Upper lobe of left lung (tissue), 6 donors: ENCODE results near the gene GLUD1. TPM values are rescaled to one million over a fixed set of nuclear protein-coding genes. Genes with fewer than 3 reads are reported as not detected.
"Not testable (repeated sequence)": the region's sequence is repeated elsewhere in the genome, so short reads cannot be mapped to it uniquely, and the experiment has no call there.

Source experiments
- ATAC-seq, 2 donors: fragments of 200-7000 bp; cut with Tn5 transposase; one replicate each; pipeline ENCODE4 v1.9.1; 2022; ENCODE audit warnings: mild to moderate bottlenecking in 2 of 2, moderate library complexity in 2 of 2; ENCODE audit not compliant: low FRiP score in 2 of 2
- DNase-seq, 2 donors: peaks; one replicate each; pipeline ENCODE4 v3.0.0-alpha.2; 2019 to 2020
- H3K27ac ChIP-seq, 4 donors: fragments of 200-600 bp; sonication (generic); one replicate each; pipeline ENCODE4 v1.5.1; 2016 to 2019
- H3K27me3 ChIP-seq, 4 donors: fragments of 200-600 bp; sonication (generic); one replicate each; pipeline ENCODE4 v1.5.1; 2017 to 2019
- H3K36me3 ChIP-seq, 4 donors: fragments of 200-600 bp; sonication (generic); one replicate each; pipeline ENCODE4 v1.5.1; 2016 to 2019
- H3K4me1 ChIP-seq, 4 donors: fragments of 200-600 bp; sonication (generic); one replicate each; pipeline ENCODE4 v1.5.1; 2018 to 2019
- H3K4me3 ChIP-seq, 4 donors: fragments of 200-600 bp; sonication (generic); one replicate each; pipeline ENCODE4 v1.5.1; 2017 to 2019; ENCODE audit warnings: mild to moderate bottlenecking in 2 of 4, moderate library complexity in 1 of 4
- H3K9me3 ChIP-seq, 4 donors: fragments of 200-600 bp; sonication (generic); one replicate each; pipeline ENCODE4 v1.5.1; 2018 to 2019
- EP300 ChIP-seq, 4 donors: sonication (generic); formaldehyde crosslinking; IDR thresholded peaks; one replicate each; pipeline ENCODE4 v1.5.1; 2017; ENCODE audit warnings: antibody characterized with exemption in 4 of 4, control low read depth in 2 of 4
- POLR2A ChIP-seq, 4 donors: fragments of 450-650 bp; IDR thresholded peaks; one replicate each; pipeline ENCODE4 v1.5.1; 2016 to 2017; ENCODE audit warnings: antibody characterized with exemption in 4 of 4, mild to moderate bottlenecking in 2 of 4
- POLR2AphosphoS5 ChIP-seq, 2 donors: sonication (generic); formaldehyde crosslinking; IDR thresholded peaks; one replicate each; pipeline ENCODE4 v1.5.1; 2017; ENCODE audit warnings: antibody characterized with exemption in 2 of 2
- WGBS, 2 donors: methylation state at CpG; one replicate each; pipeline ENCODE4 v1.1.5; 2017 to 2018; 5-methylcytosine and 5-hydroxymethylcytosine counted together
- total RNA-seq, 6 donors: library from RNA; depleted of rRNA in 4 of 6; stranded (reverse); fragments of >200 nt in 4 of 6; gene quantifications; one replicate each; pipeline versions ENCODE4 v1.1.0 to v1.2.1, GENCODE V29; 2016 to 2021
- TF ChIP-seq, protein P1 (sequence below), 6 experiments: fragments of 450-650 bp in 4 of 6; fragments of 200-600 bp in 2 of 6; sonication (generic) in 2 of 6; IDR thresholded peaks; one replicate each; pipeline ENCODE4 v1.5.1; 2016 to 2019; ENCODE audit warnings: antibody characterized with exemption in 6 of 6
- donor health status: DM: no; HTN: no; CAD: no; lungs with moderate emphysema.
- donor health status: DM: no; HTN: yes; CAD: no; lungs with severe emphysema.

The GLUD1 gene
- total RNA-seq = 100 to 1,000 TPM in 5 of 6 donors, 10 to 100 TPM in 1; 66.0 to 144 (median 116) TPM

- DNase-seq (peak; percentile 97), ATAC-seq (peak; percentile 87 to 90)
- H3K9me3 ChIP-seq = no peaks in the 10 kb centered on the region
- no peaks in the 10 kb centered on the region for H3K27me3 ChIP-seq
- TF ChIP-seq, protein P1, sequence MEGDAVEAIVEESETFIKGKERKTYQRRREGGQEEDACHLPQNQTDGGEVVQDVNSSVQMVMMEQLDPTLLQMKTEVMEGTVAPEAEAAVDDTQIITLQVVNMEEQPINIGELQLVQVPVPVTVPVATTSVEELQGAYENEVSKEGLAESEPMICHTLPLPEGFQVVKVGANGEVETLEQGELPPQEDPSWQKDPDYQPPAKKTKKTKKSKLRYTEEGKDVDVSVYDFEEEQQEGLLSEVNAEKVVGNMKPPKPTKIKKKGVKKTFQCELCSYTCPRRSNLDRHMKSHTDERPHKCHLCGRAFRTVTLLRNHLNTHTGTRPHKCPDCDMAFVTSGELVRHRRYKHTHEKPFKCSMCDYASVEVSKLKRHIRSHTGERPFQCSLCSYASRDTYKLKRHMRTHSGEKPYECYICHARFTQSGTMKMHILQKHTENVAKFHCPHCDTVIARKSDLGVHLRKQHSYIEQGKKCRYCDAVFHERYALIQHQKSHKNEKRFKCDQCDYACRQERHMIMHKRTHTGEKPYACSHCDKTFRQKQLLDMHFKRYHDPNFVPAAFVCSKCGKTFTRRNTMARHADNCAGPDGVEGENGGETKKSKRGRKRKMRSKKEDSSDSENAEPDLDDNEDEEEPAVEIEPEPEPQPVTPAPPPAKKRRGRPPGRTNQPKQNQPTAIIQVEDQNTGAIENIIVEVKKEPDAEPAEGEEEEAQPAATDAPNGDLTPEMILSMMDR (IDR thresholded peaks at IDR 0.05) = peak in 3 of 6 experiments; percentile 17 to 31 (median 23)
- peak; percentile 61 to 94 for TF ChIP-seq POLR2AphosphoS5 (IDR thresholded peaks at IDR 0.05)
- no peak for TF ChIP-seq EP300 (IDR thresholded peaks at IDR 0.05)
- peak in 3 of 4 donors; percentile 83 to 89 (median 85) for TF ChIP-seq POLR2A (IDR thresholded peaks at IDR 0.05)
- 3% methylated on average over 13 of the region's 111 CpGs; no CpG with 5 or more reads in 1 of the 2 donors for WGBS, 2 donors
- peaks cover 0 to 6% (median 0%) of the 10 kb centered on the region in 4 donors for H3K36me3 ChIP-seq
- peaks cover 34 to 59% (median 38%) of the 10 kb centered on the region in 4 donors for H3K4me1 ChIP-seq
- H3K4me3 ChIP-seq = peak within 1 kb of the TSS; percentile 64 to 89 (median 89)
- H3K27ac ChIP-seq = peak within 1 kb of the TSS; percentile 95 to 99 (median 97)
Measured at GRCh38 chr10:87094373-87095235, at the start of gene GLUD1, which contains the start of gene SHLD2. GLUD1 (minus strand) TSS chr10:87094843; CDS start chr10:87094769, 74 bp downstream. SHLD2 (plus strand) TSS chr10:87095206; CDS start chr10:87151355, 56,149 bp downstream.

- H3K9me3 ChIP-seq, H3K4me1 ChIP-seq, H3K4me3 ChIP-seq, DNase-seq, ATAC-seq, H3K36me3 ChIP-seq, H3K27me3 ChIP-seq, H3K27ac ChIP-seq: not testable (repeated sequence)
- 82 to 85% methylated on average over 6 of the region's 6 CpGs for WGBS, 2 donors
Measured at GRCh38 chr10:87143109-87143418, 48.4 kb upstream of the GLUD1 start.

DNA sequence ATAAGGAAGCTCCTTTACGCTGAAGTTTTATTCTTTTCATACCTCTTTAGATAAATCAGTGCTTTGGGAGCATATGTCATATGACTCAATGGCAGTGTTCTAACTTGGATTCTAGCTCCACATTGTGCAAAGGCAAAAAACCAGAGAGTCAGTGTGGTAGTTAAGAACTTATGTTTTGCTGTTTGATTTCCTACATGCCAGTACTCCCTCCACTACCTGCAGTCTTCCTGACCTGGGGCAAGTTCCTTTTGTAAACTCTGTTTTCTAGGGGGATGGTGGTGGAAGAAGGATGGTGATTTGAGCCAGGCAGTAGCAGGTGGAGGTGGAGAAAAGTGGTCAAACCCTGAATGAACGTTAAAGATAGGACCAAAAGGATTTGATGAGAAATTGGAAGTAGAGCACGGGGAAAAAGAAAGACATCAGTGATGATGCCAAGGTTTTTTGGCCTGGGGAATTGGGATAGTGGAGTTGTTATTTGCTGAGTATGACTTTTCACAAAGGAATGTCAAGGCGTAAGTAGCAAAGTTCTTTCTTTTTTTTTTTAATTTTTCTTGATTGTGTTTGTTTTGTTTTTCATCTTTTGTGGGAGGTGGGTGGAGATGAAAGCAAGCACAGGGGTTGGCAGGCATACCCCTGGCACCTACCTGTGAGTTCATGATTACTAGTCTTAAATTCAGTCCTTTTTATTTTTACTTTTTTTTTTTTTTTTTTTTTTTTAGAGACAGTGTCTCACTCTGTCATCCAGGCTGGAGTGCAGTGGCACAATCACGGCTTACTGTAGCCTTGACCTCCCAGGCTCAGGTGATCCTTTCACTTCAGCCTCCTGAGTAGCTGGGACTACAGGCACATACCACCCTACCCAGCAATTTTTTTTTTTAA lies 47.8 kb upstream of the GLUD1 start:
- H3K4me3 ChIP-seq, H3K36me3 ChIP-seq, H3K9me3 ChIP-seq, DNase-seq, H3K27me3 ChIP-seq, H3K4me1 ChIP-seq, H3K27ac ChIP-seq: not testable (repeated sequence)
- 59 to 80% methylated on average over 5 of the region's 5 CpGs for WGBS, 2 donors
- peak; percentile 22 to 78 for ATAC-seq

- not testable (repeated sequence) for H3K27me3 ChIP-seq, H3K27ac ChIP-seq, H3K4me3 ChIP-seq, DNase-seq, H3K36me3 ChIP-seq, H3K9me3 ChIP-seq, ATAC-seq, H3K4me1 ChIP-seq
Measured at GRCh38 chr10:87137478-87137877, 42.8 kb upstream of the GLUD1 start.

- not testable (repeated sequence) for H3K9me3 ChIP-seq, H3K27ac ChIP-seq, H3K27me3 ChIP-seq, DNase-seq, H3K36me3 ChIP-seq, ATAC-seq, H3K4me1 ChIP-seq, H3K4me3 ChIP-seq
- WGBS, 2 donors = 94 to 100% methylated on average over 2 of the region's 2 CpGs
Measured at GRCh38 chr10:87134440-87134839, 39.8 kb upstream of the GLUD1 start.

GRCh38 chr10:87133936-87134335 lies 39.3 kb upstream of the GLUD1 start:
- H3K36me3 ChIP-seq, ATAC-seq, H3K27me3 ChIP-seq, H3K9me3 ChIP-seq, DNase-seq, H3K4me1 ChIP-seq, H3K4me3 ChIP-seq, H3K27ac ChIP-seq: not testable (repeated sequence)
- WGBS, 2 donors = 88 to 95% methylated on average over 2 of the region's 2 CpGs

DNA sequence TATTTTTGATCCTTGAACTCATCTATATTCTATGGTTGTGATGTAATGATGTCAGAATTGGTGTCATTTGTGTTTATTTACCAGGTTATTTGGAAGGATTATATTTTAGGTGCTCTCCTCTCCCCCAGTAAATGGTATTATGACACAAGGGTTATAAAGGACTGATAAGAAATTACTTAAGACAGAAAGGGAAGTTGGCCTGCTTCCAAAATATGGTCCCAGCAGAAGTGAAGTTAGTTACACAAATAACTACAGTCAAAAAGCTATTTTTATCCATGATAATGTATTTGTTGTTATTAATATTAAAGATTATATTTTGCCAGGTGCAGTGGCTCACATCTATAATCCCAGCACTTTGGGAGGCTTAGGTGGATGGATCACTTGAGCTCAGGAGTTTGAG lies 37.5 kb upstream of the GLUD1 start:
- not testable (repeated sequence) for H3K4me1 ChIP-seq, H3K4me3 ChIP-seq, H3K27me3 ChIP-seq, H3K9me3 ChIP-seq, H3K27ac ChIP-seq, ATAC-seq, H3K36me3 ChIP-seq
- peak in 1 of 2 donors; percentile 28 for DNase-seq

GRCh38 chr10:87127607-87128156 lies 33.0 kb upstream of the GLUD1 start:
- not testable (repeated sequence) for H3K36me3 ChIP-seq, H3K27me3 ChIP-seq, H3K9me3 ChIP-seq, ATAC-seq, H3K4me3 ChIP-seq, DNase-seq, H3K27ac ChIP-seq, H3K4me1 ChIP-seq
- WGBS, 2 donors = 82 to 85% methylated on average over 3 of the region's 3 CpGs

DNA sequence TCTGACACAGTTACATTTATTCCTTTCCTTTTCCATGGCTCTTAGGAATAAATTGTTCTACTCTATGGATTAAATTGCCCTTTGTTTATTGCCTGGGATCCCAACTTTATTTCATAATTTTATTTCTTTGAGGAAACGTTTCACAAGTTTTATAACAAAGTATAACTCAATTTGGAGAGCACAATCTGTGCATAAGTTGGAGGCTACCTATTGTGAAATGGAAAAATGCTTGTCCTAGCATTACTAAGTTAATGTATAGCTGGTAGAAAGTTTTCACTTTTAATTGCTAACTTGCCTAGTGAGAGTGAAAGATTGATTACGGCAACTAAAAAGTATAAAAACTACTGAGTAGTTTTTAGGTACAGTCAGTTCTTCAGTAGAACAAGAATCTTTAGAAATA lies 32.4 kb upstream of the GLUD1 start:
- WGBS, 2 donors = 67 to 100% methylated on average over 1 to 2 of the region's 2 CpGs
- DNase-seq = not testable (repeated sequence)

DNA sequence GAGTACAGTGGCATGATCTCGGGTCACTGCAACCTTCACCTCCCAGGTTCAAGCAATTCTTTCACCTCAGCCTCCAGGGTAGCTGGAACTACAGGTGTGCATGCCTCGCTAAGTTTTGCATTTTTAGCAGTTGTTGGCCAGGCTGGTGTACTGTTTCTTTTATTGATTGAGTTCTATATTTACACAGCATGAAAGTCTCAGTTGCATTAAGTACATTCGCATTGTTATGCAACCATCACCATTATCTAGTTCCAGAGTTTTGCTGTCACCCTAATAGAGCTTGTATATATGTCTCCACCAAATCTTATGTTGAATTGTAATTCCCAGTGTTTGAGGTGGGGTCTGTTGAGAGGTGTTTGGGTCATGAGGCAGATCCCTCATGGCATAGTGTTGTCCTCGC lies 28.7 kb upstream of the GLUD1 start:
- WGBS, 2 donors = 76 to 78% methylated on average over 3 of the region's 4 CpGs

More for the DNA sequence above, 32.4 kb upstream of the GLUD1 start:
- not testable (repeated sequence) for H3K4me3 ChIP-seq, H3K4me1 ChIP-seq, H3K27ac ChIP-seq, ATAC-seq, H3K9me3 ChIP-seq, H3K36me3 ChIP-seq, H3K27me3 ChIP-seq

DNA sequence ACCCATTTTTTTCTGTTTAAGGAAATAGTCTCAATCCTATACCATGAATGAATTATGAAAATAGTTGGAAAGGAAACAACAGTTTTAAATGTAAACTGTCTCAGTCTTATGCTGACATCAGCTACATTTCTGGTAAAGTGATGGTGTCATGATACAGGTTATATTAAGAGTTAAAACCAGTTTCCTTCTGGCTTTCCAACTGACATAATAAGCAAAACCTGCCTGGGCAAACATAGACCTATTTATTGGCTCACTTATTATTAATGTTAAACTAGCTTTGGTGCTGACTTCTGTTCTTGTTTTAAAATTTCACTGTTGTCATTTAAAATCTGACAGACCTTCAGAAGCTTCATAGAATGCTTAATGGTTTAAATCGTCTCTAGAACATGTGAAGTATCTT lies 24.4 kb upstream of the GLUD1 start:
- not testable (repeated sequence) for ATAC-seq, H3K27ac ChIP-seq, H3K36me3 ChIP-seq, H3K4me1 ChIP-seq, DNase-seq, H3K4me3 ChIP-seq, H3K9me3 ChIP-seq, H3K27me3 ChIP-seq
- WGBS, 2 donors = 50 to 75% methylated on average over 1 of the region's 1 CpG

More for the DNA sequence above, 28.7 kb upstream of the GLUD1 start:
- H3K4me1 ChIP-seq, H3K9me3 ChIP-seq, H3K4me3 ChIP-seq, DNase-seq, H3K27ac ChIP-seq, H3K27me3 ChIP-seq, H3K36me3 ChIP-seq, ATAC-seq: not testable (repeated sequence)
